Cardiac muscle cell (in vitro differentiated cells and primary cell): ENCODE results near the gene GPR32. TPM values are rescaled to one million over a fixed set of nuclear protein-coding genes. Genes with fewer than 3 reads are reported as not detected.
A peak's percentile ranks its signal among the peaks of the same experiment; 100 is the strongest.

Experiments used
- DNase-seq, 2 donors: peaks; one replicate each; pipeline versions ENCODE4 v3.0.0 to v3.0.0-alpha.2; 2010 to 2017; ENCODE audit warnings: low read depth in 1 of 2, low spot score in 1 of 2
- H3K27ac ChIP-seq: fragments of 200-600 bp; sonication (generic); 2 replicates; pipeline ENCODE4 v1.5.1; 2016
- H3K27me3 ChIP-seq: fragments of 200-600 bp; sonication (generic); 2 replicates; pipeline ENCODE4 v1.6.0; 2016; ENCODE audit warnings: control low read depth
- H3K36me3 ChIP-seq: fragments of 200-600 bp; sonication (generic); 2 replicates; pipeline ENCODE4 v1.5.1; 2016; ENCODE audit warnings: control low read depth
- H3K4me1 ChIP-seq: fragments of 200-600 bp; sonication (generic); 2 replicates; pipeline ENCODE4 v1.8.1; 2017; ENCODE audit warnings: low read depth, mild to moderate bottlenecking, mixed run types
- H3K4me3 ChIP-seq: fragments of 200-600 bp; sonication (generic); 2 replicates; pipeline ENCODE4 v1.5.1; 2016; ENCODE audit warnings: mild to moderate bottlenecking
- H3K9me3 ChIP-seq: fragments of 200-600 bp; sonication (generic); 2 replicates; pipeline ENCODE4 v1.5.1; 2017; ENCODE audit warnings: low read depth, mild to moderate bottlenecking, control low read depth
- CTCF ChIP-seq: IDR thresholded peaks from 2 replicates; pipeline ENCODE4 v1.5.1; 2012; ENCODE audit warnings: low read depth, mild to moderate bottlenecking, low read length
- polyA plus RNA-seq: library from polyadenylated mRNA; unstranded; fragments of >200 nt; fragmentation: Nextera tagmentation; extraction: Ambion mirVana; gene quantifications from 2 replicates; pipeline ENCODE4 v1.2.1, GENCODE V29; 2016
- total RNA-seq: library from RNA; depleted of rRNA; stranded (reverse); fragments of >200 nt; gene quantifications from 2 replicates; pipeline ENCODE4 v1.2.3, GENCODE V29; 2016

Gene GPR32
- total and polyA plus RNA-seq, 2 experiments from 2014 or later, result not detected

GRCh38 chr19:50792272-50793250, 22.3 kb downstream of the GPR32 start:
- no peak for TF ChIP-seq CTCF

GRCh38 chr19:50793558-50794065, 23.3 kb downstream of the GPR32 start:
- Histone ChIP-seq H3K4me1 (no peaks in the 10 kb centered on the region), H3K27me3 (no peaks in the 10 kb centered on the region), H3K4me3 (no peak overlapping the region), H3K27ac (no peak overlapping the region), H3K36me3 (peaks cover 14% of the 10 kb centered on the region), H3K9me3 (no peaks in the 10 kb centered on the region)
- DNase-seq, result no peak
- TF ChIP-seq CTCF, result no peak

More at GRCh38 chr19:50792272-50793250, 22.3 kb downstream of the GPR32 start:
- peaks cover 5% of the 10 kb centered on the region for H3K36me3 ChIP-seq
- no peak for DNase-seq
- no peaks in the 10 kb centered on the region for H3K9me3 ChIP-seq
- H3K4me1 ChIP-seq, result no peaks in the 10 kb centered on the region
- H3K4me3 ChIP-seq, result no peak overlapping the region
- H3K27ac ChIP-seq, result no peak overlapping the region
- no peaks in the 10 kb centered on the region for H3K27me3 ChIP-seq

- DNase-seq, result no peak
- no peak overlapping the region for H3K27ac ChIP-seq
- no peak overlapping the region for H3K4me3 ChIP-seq
- no peaks in the 10 kb centered on the region for H3K4me1 ChIP-seq
- TF ChIP-seq CTCF, result no peak
- no peaks in the 10 kb centered on the region for H3K27me3 ChIP-seq
- H3K9me3 ChIP-seq, result no peaks in the 10 kb centered on the region
- H3K36me3 ChIP-seq, result peaks cover 17% of the 10 kb centered on the region
Measured at GRCh38 chr19:50794074-50794875, 24.0 kb downstream of the GPR32 start.

- H3K27ac ChIP-seq, result no peak overlapping the region
- H3K4me1 ChIP-seq, result no peaks in the 10 kb centered on the region
- peaks cover 22% of the 10 kb centered on the region for H3K36me3 ChIP-seq
- no peaks in the 10 kb centered on the region for H3K27me3 ChIP-seq
- no peak for DNase-seq
- H3K9me3 ChIP-seq, result no peaks in the 10 kb centered on the region
- TF ChIP-seq CTCF, result peak; percentile 21
- H3K4me3 ChIP-seq, result no peak overlapping the region
Measured at GRCh38 chr19:50794876-50795663, 24.8 kb downstream of the GPR32 start.

- peaks cover 22% of the 10 kb centered on the region for H3K36me3 ChIP-seq
- H3K27ac ChIP-seq, result no peak overlapping the region
- TF ChIP-seq CTCF, result no peak
- H3K27me3 ChIP-seq, result no peaks in the 10 kb centered on the region
- no peaks in the 10 kb centered on the region for H3K4me1 ChIP-seq
- no peak overlapping the region for H3K4me3 ChIP-seq
- no peaks in the 10 kb centered on the region for H3K9me3 ChIP-seq
- DNase-seq, result no peak
Measured at GRCh38 chr19:50795664-50796073, 25.4 kb downstream of the GPR32 start.
